ENCODE results near the gene PHC2. TPM values are rescaled to one million over a fixed set of nuclear protein-coding genes. Genes with fewer than 3 reads are reported as not detected.

The PHC2 gene
- total RNA-seq, 4 donors from 2014 or later, result 70.2 to 114 (median 77.2) TPM

- DNase-seq (ENCODE audit: low spot score in 2 of 2), result no peak
- intact Hi-C loops (cut with DNase I; ENCODE audit: low total_unique reads), result no loop called here
- TF ChIP-seq, protein P1, sequence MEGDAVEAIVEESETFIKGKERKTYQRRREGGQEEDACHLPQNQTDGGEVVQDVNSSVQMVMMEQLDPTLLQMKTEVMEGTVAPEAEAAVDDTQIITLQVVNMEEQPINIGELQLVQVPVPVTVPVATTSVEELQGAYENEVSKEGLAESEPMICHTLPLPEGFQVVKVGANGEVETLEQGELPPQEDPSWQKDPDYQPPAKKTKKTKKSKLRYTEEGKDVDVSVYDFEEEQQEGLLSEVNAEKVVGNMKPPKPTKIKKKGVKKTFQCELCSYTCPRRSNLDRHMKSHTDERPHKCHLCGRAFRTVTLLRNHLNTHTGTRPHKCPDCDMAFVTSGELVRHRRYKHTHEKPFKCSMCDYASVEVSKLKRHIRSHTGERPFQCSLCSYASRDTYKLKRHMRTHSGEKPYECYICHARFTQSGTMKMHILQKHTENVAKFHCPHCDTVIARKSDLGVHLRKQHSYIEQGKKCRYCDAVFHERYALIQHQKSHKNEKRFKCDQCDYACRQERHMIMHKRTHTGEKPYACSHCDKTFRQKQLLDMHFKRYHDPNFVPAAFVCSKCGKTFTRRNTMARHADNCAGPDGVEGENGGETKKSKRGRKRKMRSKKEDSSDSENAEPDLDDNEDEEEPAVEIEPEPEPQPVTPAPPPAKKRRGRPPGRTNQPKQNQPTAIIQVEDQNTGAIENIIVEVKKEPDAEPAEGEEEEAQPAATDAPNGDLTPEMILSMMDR (IDR thresholded peaks at IDR 0.05), result no peak
- no peak for TF ChIP-seq POLR2A (IDR thresholded peaks at IDR 0.05)
Measured at GRCh38 chr1:33324677-33325575, 106.0 kb downstream of the PHC2 start.

GRCh38 chr1:33323663-33324477 is 107.0 kb downstream of the PHC2 start:
- WGBS, 2 donors, result 80 to 85% methylated on average over 14 of the region's 14 CpGs
- H3K4me3 ChIP-seq (ENCODE audit: low read depth, poor library complexity, severe bottlenecking), result no peak overlapping the region
- intact Hi-C loops (cut with DNase I; ENCODE audit: low total_unique reads), result no loop called here
- TF ChIP-seq POLR2A (IDR thresholded peaks at IDR 0.05), result no peak
- TF ChIP-seq, protein P1 (IDR thresholded peaks at IDR 0.05), result no peak
- no peak for DNase-seq (ENCODE audit: low spot score in 2 of 2)

More at GRCh38 chr1:33324677-33325575, 106.0 kb downstream of the PHC2 start:
- 65 to 69% methylated on average over 17 to 22 of the region's 22 CpGs for WGBS, 2 donors
- H3K4me3 ChIP-seq (ENCODE audit: low read depth, poor library complexity, severe bottlenecking), result no peak overlapping the region

GRCh38 chr1:33322870-33323585 is 107.9 kb downstream of the PHC2 start:
- no peak for DNase-seq (ENCODE audit: low spot score in 2 of 2)
- intact Hi-C loops (cut with DNase I; ENCODE audit: low total_unique reads), result no loop called here
- H3K4me3 ChIP-seq (ENCODE audit: low read depth, poor library complexity, severe bottlenecking), result no peak overlapping the region
- WGBS, 2 donors, result 64 to 74% methylated on average over 10 of the region's 10 CpGs
- TF ChIP-seq, protein P1 (IDR thresholded peaks at IDR 0.05), result no peak
- no peak for TF ChIP-seq POLR2A (IDR thresholded peaks at IDR 0.05)

GRCh38 chr1:33322109-33322508 is 108.8 kb downstream of the PHC2 start:
- no peak overlapping the region for H3K4me3 ChIP-seq (ENCODE audit: low read depth, poor library complexity, severe bottlenecking)
- no peak for DNase-seq (ENCODE audit: low spot score in 2 of 2)
- intact Hi-C loops (cut with DNase I; ENCODE audit: low total_unique reads), result no loop called here
- TF ChIP-seq, protein P1 (IDR thresholded peaks at IDR 0.05), result no peak
- TF ChIP-seq POLR2A (IDR thresholded peaks at IDR 0.05), result no peak
- WGBS, 2 donors, result 74 to 83% methylated on average over 6 of the region's 6 CpGs

DNA sequence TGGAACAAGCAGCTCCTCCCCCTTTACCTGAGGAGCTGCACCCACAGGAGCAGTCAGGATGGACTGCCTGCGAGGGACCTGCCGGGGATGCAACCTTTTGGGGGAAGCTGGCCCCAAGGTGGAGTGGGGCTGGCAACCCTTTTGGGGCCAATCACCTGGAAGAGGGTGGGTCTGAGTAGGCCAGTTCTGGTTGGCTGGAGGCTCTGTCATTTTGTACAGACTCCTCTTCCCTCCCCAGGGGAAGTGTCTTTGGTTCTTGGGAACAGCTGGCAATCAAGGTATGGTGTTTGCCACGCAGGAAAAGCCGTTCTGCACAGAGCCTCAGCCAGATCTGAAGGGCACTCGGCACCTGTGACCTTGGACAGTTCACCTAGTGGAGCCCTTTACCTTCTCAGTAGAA is 109.7 kb downstream of the PHC2 start:
- TF ChIP-seq, protein P1 (IDR thresholded peaks at IDR 0.05), result no peak
- TF ChIP-seq POLR2A (IDR thresholded peaks at IDR 0.05), result no peak
- 69 to 78% methylated on average over 5 of the region's 5 CpGs for WGBS, 2 donors

More for the DNA sequence above, 109.7 kb downstream of the PHC2 start:
- intact Hi-C loops (cut with DNase I; ENCODE audit: low total_unique reads), result no loop called here
- H3K4me3 ChIP-seq (ENCODE audit: low read depth, poor library complexity, severe bottlenecking), result no peak overlapping the region
- no peak for DNase-seq (ENCODE audit: low spot score in 2 of 2)

All from lower leg skin (tissue), 4 donors.